Body of pancreas (tissue), 4 donors: Measurements from ENCODE around the gene ERCC2. TPM values are rescaled to one million over a fixed set of nuclear protein-coding genes. Genes with fewer than 3 reads are reported as not detected.

Experiments
- ATAC-seq: fragments of 150-250 bp; one replicate; pipeline ENCODE4 v1.9.1; 2016
- DNase-seq, 4 donors: peaks; one replicate each; pipeline ENCODE4 v3.0.0-alpha.2; 2019
- H3K27ac ChIP-seq, 4 donors: fragments of 200-600 bp; sonication (generic); 1 replicate in 3 of 4; 2 replicates in 1 of 4; pipeline versions ENCODE4 v1.5.1 to v1.6.1; 2016 to 2019; ENCODE audit warnings: mild to moderate bottlenecking in 1 of 4, mixed read lengths in 1 of 4, moderate library complexity in 1 of 4
- H3K27me3 ChIP-seq, 2 donors: fragments of 200-600 bp; sonication (generic); one replicate each; pipeline ENCODE4 v1.6.0; 2016; ENCODE audit warnings: mild to moderate bottlenecking in 1 of 2
- H3K36me3 ChIP-seq, 2 donors: fragments of 200-600 bp; sonication (generic); replicated peaks in 1 of 2; 2 replicates each; pipeline ENCODE4 v1.5.1; 2016; ENCODE audit warnings: low read depth in 2 of 2; ENCODE audit not compliant: insufficient read depth in 1 of 2
- H3K4me1 ChIP-seq: fragments of 200-600 bp; sonication (generic); one replicate; pipeline ENCODE4 v1.6.0; 2016
- H3K4me3 ChIP-seq, 2 donors: fragments of 200-600 bp; sonication (generic); 1 replicate in 1 of 2; 2 replicates in 1 of 2; pipeline ENCODE4 v1.5.1; 2016 to 2019
- H3K9me3 ChIP-seq, 3 donors: fragments of 200-600 bp; sonication (generic); 1 replicate in 2 of 3; 2 replicates in 1 of 3; pipeline ENCODE4 v1.5.1; 2016
- POLR2A ChIP-seq, 3 donors: fragments of 450-650 bp; IDR thresholded peaks; one replicate each; pipeline ENCODE4 v1.6.1; 2016; ENCODE audit warnings: antibody characterized with exemption in 3 of 3, mild to moderate bottlenecking in 2 of 3
- WGBS, 2 donors: methylation state at CpG; one replicate each; pipeline ENCODE4 v1.1.5; 2017; 5-methylcytosine and 5-hydroxymethylcytosine counted together
- intact Hi-C: fragments of 100-400 bp; cut with DNase I; formaldehyde crosslinking; loops from one replicate; pipeline ENCODE4 v1.15.1; 2023
- total RNA-seq, 2 donors: library from RNA; depleted of rRNA; stranded (reverse); fragments of >200 nt; gene quantifications; one replicate each; pipeline ENCODE4 v1.1.0, GENCODE V29; 2016
- TF ChIP-seq, protein P1 (sequence below), 7 experiments: fragments of 450-650 bp in 4 of 7; fragments of 200-600 bp in 3 of 7; sonication (generic) in 3 of 7; IDR thresholded peaks; one replicate each; pipeline ENCODE4 v1.5.1; 2016 to 2019; ENCODE audit warnings: antibody characterized with exemption in 7 of 7

ERCC2 gene
- total RNA-seq, 2 donors from 2014 or later = 7.8 to 29.3 TPM

DNA sequence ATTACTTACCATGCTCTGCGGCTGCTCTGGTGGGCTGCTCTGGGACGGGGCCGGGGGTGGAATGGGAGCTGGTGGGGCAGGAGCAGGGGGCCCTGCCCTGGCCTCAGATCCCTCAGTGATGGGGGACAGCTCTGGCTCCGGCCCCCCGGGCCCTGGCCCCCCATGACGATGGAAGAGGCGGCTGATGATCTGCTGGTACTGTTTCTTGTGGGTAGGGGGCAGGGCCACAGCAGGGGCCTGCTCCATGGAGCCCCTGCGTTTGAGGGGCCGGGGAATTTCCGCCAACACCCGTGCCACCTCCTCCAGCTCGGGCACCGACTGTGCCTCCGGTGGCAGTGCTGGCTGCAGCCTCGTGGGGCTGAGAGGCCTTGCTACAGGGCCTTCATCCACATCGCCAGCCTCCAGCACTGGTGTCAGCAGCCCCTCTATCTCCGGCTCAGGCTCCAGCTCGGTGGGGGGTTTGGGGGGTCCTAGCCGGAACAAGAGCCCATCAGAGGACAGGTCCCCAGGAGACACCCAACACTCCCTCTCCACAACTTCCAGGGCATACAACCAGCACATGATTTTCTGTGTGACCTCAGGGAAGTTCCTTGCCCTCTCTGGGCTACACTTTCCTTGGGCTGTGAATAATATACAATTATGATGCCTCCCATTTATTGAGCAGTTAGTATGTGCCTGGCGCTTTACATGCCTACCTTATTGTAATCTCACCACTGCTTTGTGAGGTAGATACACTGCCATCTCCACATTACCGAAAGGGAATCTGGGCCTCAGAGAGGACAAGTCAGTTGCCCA, 21.7 kb upstream of the ERCC2 start:
- peaks cover 0 to 3% of the 10 kb centered on the region in 2 donors for H3K36me3 ChIP-seq
- no peak overlapping the region for H3K4me3 ChIP-seq
- ATAC-seq = peak; percentile 34
- WGBS, 2 donors = 89 to 91% methylated on average over 9 to 18 of the region's 21 CpGs
- no peak overlapping the region for H3K27ac ChIP-seq
- intact Hi-C loops = no loop called here
- no peak for TF ChIP-seq POLR2A (IDR thresholded peaks at IDR 0.05)
- TF ChIP-seq, protein P1, sequence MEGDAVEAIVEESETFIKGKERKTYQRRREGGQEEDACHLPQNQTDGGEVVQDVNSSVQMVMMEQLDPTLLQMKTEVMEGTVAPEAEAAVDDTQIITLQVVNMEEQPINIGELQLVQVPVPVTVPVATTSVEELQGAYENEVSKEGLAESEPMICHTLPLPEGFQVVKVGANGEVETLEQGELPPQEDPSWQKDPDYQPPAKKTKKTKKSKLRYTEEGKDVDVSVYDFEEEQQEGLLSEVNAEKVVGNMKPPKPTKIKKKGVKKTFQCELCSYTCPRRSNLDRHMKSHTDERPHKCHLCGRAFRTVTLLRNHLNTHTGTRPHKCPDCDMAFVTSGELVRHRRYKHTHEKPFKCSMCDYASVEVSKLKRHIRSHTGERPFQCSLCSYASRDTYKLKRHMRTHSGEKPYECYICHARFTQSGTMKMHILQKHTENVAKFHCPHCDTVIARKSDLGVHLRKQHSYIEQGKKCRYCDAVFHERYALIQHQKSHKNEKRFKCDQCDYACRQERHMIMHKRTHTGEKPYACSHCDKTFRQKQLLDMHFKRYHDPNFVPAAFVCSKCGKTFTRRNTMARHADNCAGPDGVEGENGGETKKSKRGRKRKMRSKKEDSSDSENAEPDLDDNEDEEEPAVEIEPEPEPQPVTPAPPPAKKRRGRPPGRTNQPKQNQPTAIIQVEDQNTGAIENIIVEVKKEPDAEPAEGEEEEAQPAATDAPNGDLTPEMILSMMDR (IDR thresholded peaks at IDR 0.05) = no peak
- H3K4me1 ChIP-seq = no peaks in the 10 kb centered on the region
- H3K27me3 ChIP-seq = no peaks in the 10 kb centered on the region
- no peaks in the 10 kb centered on the region for H3K9me3 ChIP-seq
- DNase-seq = no peak

DNA sequence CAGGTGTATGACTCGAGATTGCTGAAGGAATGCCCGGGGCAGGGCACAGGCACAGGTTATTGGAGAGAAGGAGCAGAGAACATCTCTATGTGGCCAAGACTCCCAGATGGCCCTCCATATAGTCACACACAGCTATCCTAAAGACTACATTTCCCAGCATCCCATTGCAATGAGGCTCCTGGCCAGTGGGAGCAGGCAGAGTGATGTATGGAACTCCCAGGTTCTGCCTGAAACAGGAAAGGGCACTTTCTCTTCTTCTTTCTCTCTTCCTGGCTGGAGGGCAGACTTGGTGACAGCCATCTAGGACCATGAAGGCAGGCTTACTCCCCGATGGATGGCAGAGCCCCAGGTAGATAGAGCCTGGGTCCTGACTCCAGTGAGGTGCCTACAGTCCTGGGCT, 21.0 kb upstream of the ERCC2 start:
- 73 to 78% methylated on average over 3 of the region's 3 CpGs for WGBS, 2 donors
- peaks cover 0 to 3% of the 10 kb centered on the region in 2 donors for H3K36me3 ChIP-seq
- H3K27me3 ChIP-seq = no peaks in the 10 kb centered on the region
- H3K27ac ChIP-seq = no peak overlapping the region
- intact Hi-C loops = no loop called here
- no peak overlapping the region for H3K4me3 ChIP-seq
- no peaks in the 10 kb centered on the region for H3K9me3 ChIP-seq
- no peaks in the 10 kb centered on the region for H3K4me1 ChIP-seq
- DNase-seq = no peak
- no peak for ATAC-seq
- no peak for TF ChIP-seq POLR2A (IDR thresholded peaks at IDR 0.05)
- TF ChIP-seq, protein P1 (IDR thresholded peaks at IDR 0.05) = no peak

DNA sequence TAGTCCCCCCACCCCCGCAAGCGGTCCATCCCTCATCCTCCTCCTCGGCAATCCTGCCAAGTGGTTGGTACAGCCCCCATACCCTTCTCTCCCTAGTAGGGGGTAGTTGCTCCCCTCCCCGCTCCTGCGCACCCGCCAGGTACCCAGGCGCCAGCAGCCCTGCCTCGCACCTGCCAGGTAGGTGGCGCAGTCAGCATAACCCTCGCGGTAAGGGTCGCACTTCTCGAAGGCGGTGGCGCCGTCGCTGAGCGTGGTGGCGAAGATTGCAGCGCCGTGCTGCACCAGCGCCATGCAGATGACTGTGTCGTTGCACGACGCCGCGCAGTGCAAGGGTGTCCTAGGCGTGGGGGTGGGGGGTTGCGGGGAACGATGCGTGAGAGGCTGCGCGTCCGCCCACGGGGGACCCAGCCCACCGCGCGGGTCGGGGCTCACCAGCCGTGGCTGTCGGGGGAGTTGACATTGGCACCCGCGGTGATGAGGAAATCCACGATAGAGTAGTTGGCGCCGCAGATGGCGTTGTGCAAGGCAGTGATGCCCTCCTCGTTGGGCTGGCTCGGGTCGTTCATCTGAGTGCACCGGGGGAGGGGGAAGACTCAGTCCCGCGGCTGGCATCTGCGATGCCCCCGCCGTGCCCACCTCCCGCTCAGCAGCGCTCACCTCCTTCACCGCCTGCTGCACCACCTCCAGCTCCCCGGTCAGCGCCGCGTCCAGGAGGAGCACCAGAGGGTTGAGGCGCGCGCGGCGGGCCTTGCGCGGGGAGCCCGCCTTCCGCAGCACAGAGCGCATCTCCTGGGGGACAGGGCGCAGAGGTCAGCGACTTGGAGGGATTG, 15.2 kb upstream of the ERCC2 start:
- WGBS, 2 donors = 10 to 17% methylated on average over 7 to 74 of the region's 75 CpGs
- peak; percentile 27 for ATAC-seq
- H3K36me3 ChIP-seq = no peaks in the 10 kb centered on the region

DNA sequence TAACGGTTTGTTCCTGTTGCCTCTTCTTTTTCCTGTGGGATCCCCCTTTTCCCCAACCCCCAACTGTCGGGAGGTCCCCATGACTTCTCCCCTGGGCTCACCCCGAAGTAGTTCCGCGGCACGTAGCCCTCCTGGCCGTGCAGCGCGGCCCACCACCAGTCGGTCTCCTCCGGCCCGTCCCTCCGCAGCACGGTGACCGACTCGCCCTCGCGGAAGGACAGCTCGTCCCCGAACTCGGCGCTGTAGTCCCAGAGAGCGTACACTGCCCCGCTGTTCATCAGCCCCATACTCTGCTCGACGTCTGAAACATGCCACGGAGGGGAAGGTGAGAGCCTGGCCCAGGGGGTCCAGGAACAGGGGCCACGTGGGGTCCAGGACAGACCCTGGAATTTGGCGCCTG, 12.1 kb upstream of the ERCC2 start:
- TF ChIP-seq, protein P1 (IDR thresholded peaks at IDR 0.05) = no peak
- TF ChIP-seq POLR2A (IDR thresholded peaks at IDR 0.05) = no peak
- H3K9me3 ChIP-seq = no peaks in the 10 kb centered on the region
- no peak overlapping the region for H3K27ac ChIP-seq
- H3K36me3 ChIP-seq = no peaks in the 10 kb centered on the region
- DNase-seq (no peak), ATAC-seq (no peak)
- intact Hi-C loops = no loop called here
- H3K27me3 ChIP-seq = no peaks in the 10 kb centered on the region
- H3K4me1 ChIP-seq = peaks cover 10% of the 10 kb centered on the region
- WGBS, 2 donors = 88 to 94% methylated on average over 27 to 29 of the region's 29 CpGs
- no peak overlapping the region for H3K4me3 ChIP-seq

More for the DNA sequence above, 15.2 kb upstream of the ERCC2 start:
- Histone ChIP-seq H3K27me3 (no peaks in the 10 kb centered on the region), H3K4me3 (no peak overlapping the region), H3K27ac (no peak overlapping the region), H3K9me3 (no peaks in the 10 kb centered on the region), H3K4me1 (peaks cover 10% of the 10 kb centered on the region)
- intact Hi-C loops = no loop called here
- no peak for DNase-seq
- TF ChIP-seq POLR2A (IDR thresholded peaks at IDR 0.05) = no peak
- TF ChIP-seq, protein P1 (IDR thresholded peaks at IDR 0.05) = no peak
